GM12875 (cell line): ENCODE measurements around the gene NEURL2.

Source experiments
- H3K4me3 ChIP-seq: one replicate; pipeline ENCODE4 v1.5.1; 2011; ENCODE audit warnings: low read depth, low read length, control low read depth
- TF ChIP-seq, protein P1 (sequence below): IDR thresholded peaks from 2 replicates; pipeline ENCODE4 v1.5.1; 2011; ENCODE audit warnings: low read depth, mild to moderate bottlenecking, control low read depth, inconsistent platforms, low read length, moderate library complexity, borderline replicate concordance; ENCODE audit not compliant: insufficient read depth

NEURL2 gene

GRCh38 chr20:45910670-45911485 is 19.9 kb upstream of the NEURL2 start:
- TF ChIP-seq, protein P1, sequence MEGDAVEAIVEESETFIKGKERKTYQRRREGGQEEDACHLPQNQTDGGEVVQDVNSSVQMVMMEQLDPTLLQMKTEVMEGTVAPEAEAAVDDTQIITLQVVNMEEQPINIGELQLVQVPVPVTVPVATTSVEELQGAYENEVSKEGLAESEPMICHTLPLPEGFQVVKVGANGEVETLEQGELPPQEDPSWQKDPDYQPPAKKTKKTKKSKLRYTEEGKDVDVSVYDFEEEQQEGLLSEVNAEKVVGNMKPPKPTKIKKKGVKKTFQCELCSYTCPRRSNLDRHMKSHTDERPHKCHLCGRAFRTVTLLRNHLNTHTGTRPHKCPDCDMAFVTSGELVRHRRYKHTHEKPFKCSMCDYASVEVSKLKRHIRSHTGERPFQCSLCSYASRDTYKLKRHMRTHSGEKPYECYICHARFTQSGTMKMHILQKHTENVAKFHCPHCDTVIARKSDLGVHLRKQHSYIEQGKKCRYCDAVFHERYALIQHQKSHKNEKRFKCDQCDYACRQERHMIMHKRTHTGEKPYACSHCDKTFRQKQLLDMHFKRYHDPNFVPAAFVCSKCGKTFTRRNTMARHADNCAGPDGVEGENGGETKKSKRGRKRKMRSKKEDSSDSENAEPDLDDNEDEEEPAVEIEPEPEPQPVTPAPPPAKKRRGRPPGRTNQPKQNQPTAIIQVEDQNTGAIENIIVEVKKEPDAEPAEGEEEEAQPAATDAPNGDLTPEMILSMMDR: no peak
- H3K4me3 ChIP-seq: peak overlapping the region; percentile 49

GRCh38 chr20:45909817-45910669 is 19.0 kb upstream of the NEURL2 start:
- TF ChIP-seq, protein P1: no peak
- no peak overlapping the region for H3K4me3 ChIP-seq

DNA sequence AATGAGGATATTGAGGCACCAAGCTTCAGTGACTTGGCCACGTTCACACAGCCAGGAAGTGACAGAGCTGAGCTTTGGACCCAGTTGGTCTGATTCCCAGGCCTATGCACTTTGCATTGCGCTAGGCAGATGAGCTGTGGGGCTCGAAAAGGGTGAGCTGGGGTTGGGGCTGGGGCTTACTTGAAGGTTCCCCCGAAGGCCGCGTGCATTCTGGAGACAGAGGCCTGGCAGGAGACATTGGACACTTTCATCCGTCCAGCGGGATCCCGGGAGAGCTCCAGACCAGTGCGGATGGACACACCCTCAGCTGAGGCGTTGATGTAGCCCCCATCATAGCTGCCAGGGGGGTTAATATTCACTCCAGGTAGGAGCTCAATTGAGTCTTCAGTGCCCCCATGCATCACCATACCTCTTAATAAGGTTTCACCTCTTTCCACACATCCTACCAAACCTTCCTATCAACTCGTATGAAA is 18.4 kb upstream of the NEURL2 start:
- no peak overlapping the region for H3K4me3 ChIP-seq
- TF ChIP-seq, protein P1: no peak

- TF ChIP-seq, protein P1: no peak
Observed at GRCh38 chr20:45908084-45908483, 17.1 kb upstream of the NEURL2 start.

GRCh38 chr20:45907219-45907948 is 16.4 kb upstream of the NEURL2 start:
- no peak overlapping the region for H3K4me3 ChIP-seq
- TF ChIP-seq, protein P1: no peak

More at GRCh38 chr20:45908084-45908483, 17.1 kb upstream of the NEURL2 start:
- H3K4me3 ChIP-seq: no peak overlapping the region

DNA sequence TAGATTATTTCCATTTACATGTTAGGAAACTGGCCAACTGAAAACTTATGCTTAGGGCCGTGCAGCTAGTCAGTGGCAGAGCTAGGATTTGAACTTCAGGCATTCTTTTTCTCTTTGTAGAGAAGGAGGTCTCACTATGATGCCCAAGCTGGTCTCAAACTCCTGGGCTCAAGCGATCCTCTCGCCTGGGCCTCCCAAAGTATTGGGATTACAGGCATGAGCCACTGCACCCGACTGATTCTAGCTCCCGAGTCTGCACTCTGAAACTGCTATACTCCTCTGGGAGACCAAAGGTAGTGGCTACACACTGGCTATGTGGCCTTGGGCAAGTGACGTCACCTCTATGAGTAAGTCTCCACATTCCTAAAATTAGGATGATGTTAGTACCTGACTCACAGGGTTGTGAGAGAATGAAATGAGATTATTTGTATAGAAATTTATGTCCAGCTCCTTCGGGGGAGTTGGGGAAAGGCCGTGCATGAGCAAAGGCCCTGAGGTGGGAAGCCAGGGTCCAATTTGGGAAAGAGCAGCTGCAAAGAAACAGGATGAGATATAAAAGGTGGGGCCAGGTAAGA is 14.6 kb upstream of the NEURL2 start:
- TF ChIP-seq, protein P1: no peak
- H3K4me3 ChIP-seq: no peak overlapping the region
